ENCODE results near the gene PACSIN2.
"Not testable (repeated sequence)": the region's sequence is repeated elsewhere in the genome, so short reads cannot be mapped to it uniquely, and the experiment has no call there.

DNA sequence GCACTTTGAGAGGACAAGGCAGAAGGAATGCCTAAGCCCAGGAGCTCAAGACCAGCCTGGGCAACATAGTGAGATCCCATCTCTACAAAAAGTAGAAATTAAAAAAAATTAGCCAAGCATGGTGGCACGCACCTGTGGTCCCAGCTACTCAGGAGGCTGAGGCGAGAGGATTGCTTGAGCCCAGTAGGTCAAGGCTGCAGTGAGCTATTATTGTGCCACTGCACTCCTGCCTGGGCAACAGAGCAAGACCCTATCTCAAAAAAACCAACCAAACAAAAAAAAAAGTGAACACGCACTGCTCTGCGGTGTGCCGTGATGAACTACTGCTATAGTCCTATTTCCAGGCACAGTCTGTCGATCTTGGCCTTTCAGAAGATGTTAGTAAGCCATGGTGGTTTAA is 97.6 kb downstream of the PACSIN2 start:
- not testable (repeated sequence) for TF ChIP-seq CTCF, POLR2A, POLR2AphosphoS5 (IDR thresholded peaks at IDR 0.05)

Measured in breast epithelium (tissue), 3 donors.